Fibroblast of lung (primary cell): Measurements from ENCODE around the gene MOB4. TPM values are rescaled to one million over a fixed set of nuclear protein-coding genes. Genes with fewer than 3 reads are reported as not detected.

Source experiments
- DNase-seq, 2 donors: peaks; one replicate each; pipeline versions ENCODE4 v3.0.0 to v3.0.0-alpha.2; 2010; ENCODE audit warnings: low read depth in 2 of 2
- H2AFZ ChIP-seq: 2 replicates; pipeline ENCODE4 v1.5.1; 2012; ENCODE audit warnings: low read length, control low read depth, inconsistent platforms
- H3K27ac ChIP-seq: 2 replicates; pipeline ENCODE4 v1.5.1; 2011; ENCODE audit warnings: low read length, control low read depth; ENCODE audit not compliant: insufficient read depth
- H3K27me3 ChIP-seq: 2 replicates; pipeline ENCODE4 v1.5.1; 2011; ENCODE audit warnings: mild to moderate bottlenecking, low read length; ENCODE audit not compliant: control insufficient read depth, insufficient read depth
- H3K36me3 ChIP-seq: 2 replicates; pipeline ENCODE4 v1.5.1; 2011; ENCODE audit warnings: low read length; ENCODE audit not compliant: control insufficient read depth, insufficient read depth
- H3K4me1 ChIP-seq: 2 replicates; pipeline ENCODE4 v1.5.1; 2011; ENCODE audit warnings: low read length; ENCODE audit not compliant: control insufficient read depth, insufficient read depth; ENCODE audit errors: extremely low read depth
- H3K4me2 ChIP-seq: 2 replicates; pipeline ENCODE4 v1.5.1; 2011; ENCODE audit warnings: low read length, control low read depth; ENCODE audit not compliant: insufficient read depth; ENCODE audit errors: extremely low read depth
- H3K4me3 ChIP-seq, 4 experiments: fragments of 200-600 bp in 1 of 4; sonication (generic) in 1 of 4; replicated peaks in 1 of 4; 2 replicates each; pipeline ENCODE4 v1.5.1; 2011 to 2016; ENCODE audit warnings: low read length in 4 of 4, low read depth in 3 of 4, mild to moderate bottlenecking in 3 of 4, control low read depth in 2 of 4, inconsistent platforms in 1 of 4, mixed read lengths in 1 of 4; ENCODE audit not compliant: insufficient read depth in 1 of 4; ENCODE audit errors: control extremely low read depth in 1 of 4
- H3K79me2 ChIP-seq: 2 replicates; pipeline ENCODE4 v1.5.1; 2012; ENCODE audit warnings: mild to moderate bottlenecking, low read length, inconsistent platforms; ENCODE audit not compliant: control insufficient read depth, insufficient read depth
- H3K9ac ChIP-seq: 2 replicates; pipeline ENCODE4 v1.5.1; 2011; ENCODE audit warnings: mild to moderate bottlenecking, low read length, control low read depth; ENCODE audit not compliant: insufficient read depth
- H3K9me3 ChIP-seq: 2 replicates; pipeline ENCODE4 v1.5.1; 2012; ENCODE audit warnings: low read depth, low read length; ENCODE audit not compliant: control insufficient read depth, insufficient read depth
- H4K20me1 ChIP-seq: 2 replicates; pipeline ENCODE4 v1.5.1; 2011; ENCODE audit warnings: low read length; ENCODE audit not compliant: control insufficient read depth, insufficient read depth; ENCODE audit errors: extremely low read depth
- EZH2 ChIP-seq: IDR thresholded peaks from 2 replicates; pipeline ENCODE4 v1.5.1; 2012; ENCODE audit warnings: low read length, control low read depth, mild to moderate bottlenecking; ENCODE audit errors: missing control alignments
- polyA plus RNA-seq, 2 donors: library from polyadenylated mRNA; depleted of rRNA in 1 of 2; stranded (reverse) in 1 of 2; unstranded in 1 of 2; fragments of >200 nt; gene quantifications; 2 replicates each; pipeline ENCODE4 v1.2.1, GENCODE V29; 2011 to 2012; ENCODE audit warnings: missing spikeins in 1 of 2
- total RNA-seq: library from RNA; depleted of rRNA; stranded (reverse); fragments of >200 nt; gene quantifications from 2 replicates; pipeline ENCODE4 v1.2.1, GENCODE V29; 2014
- TF ChIP-seq, protein P1 (sequence below), 2 donors: IDR thresholded peaks in 1 of 2; conservative IDR thresholded peaks in 1 of 2; 1 replicate in 1 of 2; 2 replicates in 1 of 2; pipeline ENCODE4 v1.5.1; 2011 to 2012; ENCODE audit warnings: low read length in 2 of 2, control low read depth in 1 of 2, inconsistent platforms in 1 of 2, low read depth in 1 of 2, mild to moderate bottlenecking in 1 of 2

MOB4 gene
- total and polyA plus RNA-seq, 2 donors (not counting 1 experiment from before 2014, with no cell fraction given), result 26.6 to 70.5 TPM

DNA sequence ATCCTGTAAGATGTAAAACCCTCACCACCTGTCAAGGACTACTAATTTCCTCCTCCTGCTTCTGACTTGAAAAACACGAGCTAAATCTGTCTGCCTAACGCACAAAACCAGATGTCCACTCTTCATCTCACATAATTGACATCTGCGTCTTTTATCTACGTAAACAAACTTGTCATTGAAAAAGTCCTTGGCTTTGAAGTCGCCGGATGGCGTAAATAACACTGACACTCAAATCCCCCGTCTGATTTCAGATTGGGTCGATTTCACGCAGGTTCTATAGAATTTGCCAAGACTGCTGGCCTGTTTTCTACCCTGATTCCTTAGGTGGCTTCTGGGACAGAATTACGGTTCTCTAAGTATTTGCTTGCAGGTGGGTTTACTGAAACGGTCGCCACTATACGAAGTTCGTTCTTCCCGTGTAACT is 539 bp upstream of the MOB4 start:
- Histone ChIP-seq H3K27ac (peak overlapping the region; percentile 84), H3K4me2 (peak overlapping the region; percentile 95), H3K9me3 (no peaks in the 10 kb centered on the region), H3K4me3 (peak overlapping the region; percentile 83 to 97 (median 88)), H4K20me1 (peaks cover 4% of the 10 kb centered on the region), H3K9ac (peak overlapping the region; percentile 97), H3K27me3 (no peaks in the 10 kb centered on the region), H3K4me1 (peaks cover 4% of the 10 kb centered on the region), H2AFZ (peak overlapping the region; percentile 81), H3K36me3 (no peaks in the 10 kb centered on the region), H3K79me2 (peaks cover 45% of the 10 kb centered on the region)
- DNase-seq, result peak in 1 of 2 donors; percentile 53
- TF ChIP-seq, protein P1, sequence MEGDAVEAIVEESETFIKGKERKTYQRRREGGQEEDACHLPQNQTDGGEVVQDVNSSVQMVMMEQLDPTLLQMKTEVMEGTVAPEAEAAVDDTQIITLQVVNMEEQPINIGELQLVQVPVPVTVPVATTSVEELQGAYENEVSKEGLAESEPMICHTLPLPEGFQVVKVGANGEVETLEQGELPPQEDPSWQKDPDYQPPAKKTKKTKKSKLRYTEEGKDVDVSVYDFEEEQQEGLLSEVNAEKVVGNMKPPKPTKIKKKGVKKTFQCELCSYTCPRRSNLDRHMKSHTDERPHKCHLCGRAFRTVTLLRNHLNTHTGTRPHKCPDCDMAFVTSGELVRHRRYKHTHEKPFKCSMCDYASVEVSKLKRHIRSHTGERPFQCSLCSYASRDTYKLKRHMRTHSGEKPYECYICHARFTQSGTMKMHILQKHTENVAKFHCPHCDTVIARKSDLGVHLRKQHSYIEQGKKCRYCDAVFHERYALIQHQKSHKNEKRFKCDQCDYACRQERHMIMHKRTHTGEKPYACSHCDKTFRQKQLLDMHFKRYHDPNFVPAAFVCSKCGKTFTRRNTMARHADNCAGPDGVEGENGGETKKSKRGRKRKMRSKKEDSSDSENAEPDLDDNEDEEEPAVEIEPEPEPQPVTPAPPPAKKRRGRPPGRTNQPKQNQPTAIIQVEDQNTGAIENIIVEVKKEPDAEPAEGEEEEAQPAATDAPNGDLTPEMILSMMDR (conservative IDR thresholded peaks at IDR 0.05 in 1 of 2, IDR thresholded peaks at IDR 0.05 in 1 of 2; ENCODE audit: low read depth in 1 of 2, low read length in 2 of 2), result no peak
- TF ChIP-seq EZH2, result no peak

DNA sequence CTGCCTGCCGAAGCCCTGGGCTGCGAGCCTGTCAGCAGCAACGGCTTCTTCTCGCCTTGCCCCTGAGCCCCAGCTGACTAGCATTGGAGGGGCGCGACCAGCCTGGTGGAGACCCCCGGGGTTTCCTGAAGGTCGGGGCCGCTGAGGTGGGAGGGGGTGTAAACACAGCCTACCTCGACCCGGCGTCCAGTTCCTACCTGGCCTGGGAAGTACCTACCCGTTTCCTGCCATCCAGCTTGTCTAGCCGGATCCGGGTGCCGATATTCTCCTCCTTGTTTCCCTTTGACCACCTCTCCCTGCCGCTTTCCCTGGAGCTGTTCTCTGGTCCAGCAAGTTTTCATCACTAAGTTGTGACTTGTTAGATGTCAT is 511 bp downstream of the MOB4 start:
- Histone ChIP-seq H3K9ac (peak overlapping the region; percentile 97), H4K20me1 (peaks cover 4% of the 10 kb centered on the region)
- TF ChIP-seq, protein P1 (conservative IDR thresholded peaks at IDR 0.05 in 1 of 2, IDR thresholded peaks at IDR 0.05 in 1 of 2; ENCODE audit: low read depth in 1 of 2, low read length in 2 of 2), result no peak
- no peak for TF ChIP-seq EZH2

DNA sequence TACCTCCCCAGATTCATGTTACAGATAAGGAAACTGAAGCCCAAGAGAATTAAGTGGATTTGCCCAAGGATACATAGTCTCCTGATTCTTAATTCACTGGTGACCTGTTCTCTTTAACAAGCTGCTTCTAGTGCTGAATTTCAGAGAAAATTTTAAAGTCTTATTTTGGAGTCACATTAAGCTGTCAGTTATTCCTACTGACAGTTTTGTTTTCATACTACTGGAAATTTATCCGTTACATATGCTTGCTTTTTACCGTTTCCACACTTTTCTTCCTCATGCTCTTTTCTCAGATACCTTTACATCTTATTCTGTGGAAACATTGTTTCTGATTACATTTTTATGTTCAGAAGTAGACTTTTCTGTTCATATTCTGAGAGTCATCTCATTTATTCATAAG is 1.3 kb downstream of the MOB4 start:
- Histone ChIP-seq H3K4me1 (peaks cover 4% of the 10 kb centered on the region), H2AFZ (no peak overlapping the region), H3K9me3 (no peaks in the 10 kb centered on the region), H3K79me2 (peaks cover 60% of the 10 kb centered on the region), H3K27ac (peak overlapping the region; percentile 84), H4K20me1 (peaks cover 4% of the 10 kb centered on the region), H3K4me2 (peak overlapping the region; percentile 83), H3K4me3 (peak overlapping the region; percentile 83 to 97 (median 94)), H3K27me3 (no peaks in the 10 kb centered on the region), H3K9ac (peak overlapping the region; percentile 37), H3K36me3 (no peaks in the 10 kb centered on the region)
- no peak for DNase-seq
- TF ChIP-seq, protein P1 (conservative IDR thresholded peaks at IDR 0.05 in 1 of 2, IDR thresholded peaks at IDR 0.05 in 1 of 2; ENCODE audit: low read depth in 1 of 2, low read length in 2 of 2), result no peak
- no peak for TF ChIP-seq EZH2

More for the DNA sequence above, 511 bp downstream of the MOB4 start:
- H3K9me3 ChIP-seq, result no peaks in the 10 kb centered on the region
- H3K36me3 ChIP-seq, result no peaks in the 10 kb centered on the region
- peak overlapping the region; percentile 83 to 97 (median 94) for H3K4me3 ChIP-seq
- H3K27me3 ChIP-seq, result no peaks in the 10 kb centered on the region
- peaks cover 4% of the 10 kb centered on the region for H3K4me1 ChIP-seq
- H3K27ac ChIP-seq, result peak overlapping the region; percentile 84
- DNase-seq, result peak; percentile 27 to 41
- H2AFZ ChIP-seq, result peak overlapping the region; percentile 90
- H3K4me2 ChIP-seq, result peak overlapping the region; percentile 83
- H3K79me2 ChIP-seq, result peaks cover 54% of the 10 kb centered on the region
